A673 (cell line): Measurements from ENCODE around the gene SLC22A23. TPM values are rescaled to one million over a fixed set of nuclear protein-coding genes. Genes with fewer than 3 reads are reported as not detected.

ENCODE experiments used
- BruUV-seq: library from RNA; stranded (reverse); fragments of 400-500 nt; replicated peaks from 2 replicates; lab custom pipeline; 2021; lab: Mats Ljungman, UMichigan
- CTCF ChIA-PET: fragments of 300-600 bp; sonication (Branson Sonifier 250); formaldehyde crosslinking; loops from one replicate; lab custom pipeline; 2022; ENCODE audit warnings: antibody characterized with exemption; lab: Charles Lee
- POLR2A ChIA-PET: fragments of 300-600 bp; sonication (Branson Sonifier 250); formaldehyde crosslinking; loops from one replicate; lab custom pipeline; 2022; ENCODE audit warnings: antibody characterized with exemption; ENCODE audit not compliant: low non-redundant PET; lab: Charles Lee
- DNase-seq: peaks from one replicate; pipeline ENCODE4 v3.0.0-alpha.2; 2015; ENCODE audit warnings: low spot score
- H3K27ac ChIP-seq: fragments of 200-600 bp; sonication (generic); 2 replicates; pipeline ENCODE4 v1.5.1; 2016; ENCODE audit warnings: mixed run types, low read depth, mild to moderate bottlenecking, mixed read lengths, antibody characterized with exemption, low read length; ENCODE audit not compliant: poor library complexity, severe bottlenecking
- H3K27me3 ChIP-seq: fragments of 200-600 bp; sonication (generic); replicated peaks from 2 replicates; pipeline ENCODE4 v1.6.1; 2017; ENCODE audit warnings: mixed run types, low read depth, mild to moderate bottlenecking, mixed read lengths, antibody characterized with exemption, low read length; ENCODE audit not compliant: insufficient read depth, poor library complexity
- H3K36me3 ChIP-seq: fragments of 200-600 bp; sonication (generic); 2 replicates; pipeline ENCODE4 v1.6.1; 2016; ENCODE audit warnings: mixed run types, mild to moderate bottlenecking, mixed read lengths, antibody characterized with exemption, low read length; ENCODE audit not compliant: insufficient read depth, poor library complexity, severe bottlenecking
- H3K4me1 ChIP-seq: fragments of 200-600 bp; sonication (generic); 2 replicates; pipeline ENCODE4 v1.6.1; 2017; ENCODE audit warnings: mixed run types, mild to moderate bottlenecking, mixed read lengths, antibody characterized with exemption, low read length; ENCODE audit not compliant: insufficient read depth, poor library complexity, severe bottlenecking
- H3K4me3 ChIP-seq: fragments of 200-600 bp; sonication (generic); 2 replicates; pipeline ENCODE4 v1.5.1; 2016; ENCODE audit warnings: low read depth, mixed run types, mild to moderate bottlenecking, mixed read lengths, low read length; ENCODE audit not compliant: poor library complexity, severe bottlenecking
- H3K9me3 ChIP-seq: fragments of 200-600 bp; sonication (generic); 2 replicates; pipeline ENCODE4 v1.6.1; 2016; ENCODE audit warnings: mixed run types, low read depth, mild to moderate bottlenecking, mixed read lengths, antibody characterized with exemption, low read length; ENCODE audit not compliant: poor library complexity, severe bottlenecking
- CTCF ChIP-seq: fragments of 300-800, 200-600 bp; sonication (generic); conservative IDR thresholded peaks from 2 replicates; pipeline ENCODE4 v1.5.1; 2017; ENCODE audit warnings: low read depth, mild to moderate bottlenecking, antibody characterized with exemption, low read length, moderate library complexity, mixed read lengths
- EZH2 ChIP-seq: fragments of 200-600 bp; sonication (generic); IDR thresholded peaks from 2 replicates; pipeline ENCODE4 v1.6.1; 2017; ENCODE audit warnings: borderline replicate concordance, low read depth, mild to moderate bottlenecking, mixed read lengths, antibody characterized with exemption, low read length; ENCODE audit not compliant: poor library complexity, severe bottlenecking
- intact Hi-C: fragments of 100-400 bp; cut with micrococcal nuclease; formaldehyde crosslinking; loops from one replicate; pipeline ENCODE4 v1.10.0; 2022; ENCODE audit not compliant: unreplicated experiment
- total RNA-seq: library from RNA; stranded (reverse); gene quantifications from 2 replicates; pipeline ENCODE4 v1.2.3, GENCODE V29; 2021

Gene SLC22A23
- total RNA-seq, 1 experiment from 2014 or later, result 6.2 TPM

GRCh38 chr6:3324262-3324942, 132.4 kb downstream of the SLC22A23 start:
- ChIA-PET POLR2A (interaction anchor here (0.6 kb wide), 1 partner anchor 93 kb away, joined by 3 read pairs; no protein-coding TSS in a partner anchor), CTCF (interaction anchor here (0.7 to 1.0 kb wide), 2 partner anchors 45 to 654 kb away, joined by 3 read pairs; no protein-coding TSS in a partner anchor)
- no peak for TF ChIP-seq CTCF
- no peak for TF ChIP-seq EZH2
- H3K9me3 ChIP-seq, result no peaks in the 10 kb centered on the region
- H3K27me3 ChIP-seq, result no peaks in the 10 kb centered on the region
- DNase-seq, result peak; percentile 50
- intact Hi-C loops, result no loop called here
- no peaks in the 10 kb centered on the region for H3K36me3 ChIP-seq
- H3K4me1 ChIP-seq, result peaks cover 18% of the 10 kb centered on the region
- no peak overlapping the region for H3K27ac ChIP-seq
- no TSS peak for BruUV-seq
- no peak overlapping the region for H3K4me3 ChIP-seq

- Histone ChIP-seq H3K9me3 (no peaks in the 10 kb centered on the region), H3K27ac (no peak overlapping the region), H3K27me3 (no peaks in the 10 kb centered on the region), H3K4me1 (peaks cover 18% of the 10 kb centered on the region), H3K4me3 (no peak overlapping the region), H3K36me3 (no peaks in the 10 kb centered on the region)
- ChIA-PET CTCF (no interaction called here), POLR2A (no interaction called here)
- DNase-seq, result no peak
- intact Hi-C loops, result no loop called here
- no TSS peak for BruUV-seq
- TF ChIP-seq CTCF, result no peak
- TF ChIP-seq EZH2, result no peak
Measured at GRCh38 chr6:3323696-3324261, 133.1 kb downstream of the SLC22A23 start.

- no peak for DNase-seq
- ChIA-PET CTCF (no interaction called here), POLR2A (no interaction called here)
- Histone ChIP-seq H3K4me1 (peaks cover 18% of the 10 kb centered on the region), H3K27me3 (no peaks in the 10 kb centered on the region), H3K9me3 (no peaks in the 10 kb centered on the region), H3K27ac (no peak overlapping the region), H3K4me3 (no peak overlapping the region), H3K36me3 (no peaks in the 10 kb centered on the region)
- no peak for TF ChIP-seq CTCF
- TF ChIP-seq EZH2, result no peak
- no TSS peak for BruUV-seq
- intact Hi-C loops, result no loop called here
Measured at GRCh38 chr6:3323148-3323547, 133.7 kb downstream of the SLC22A23 start.
